GM23248 (cell line): ENCODE data around the gene SLC39A6. TPM values are rescaled to one million over a fixed set of nuclear protein-coding genes. Genes with fewer than 3 reads are reported as not detected.
A peak's percentile ranks its signal among the peaks of the same experiment; 100 is the strongest.
"Not testable (repeated sequence)": the region's sequence is repeated elsewhere in the genome, so short reads cannot be mapped to it uniquely, and the experiment has no call there.

ENCODE experiments used
- DNase-seq: peaks from one replicate; pipeline ENCODE4 v3.0.0-alpha.2; 2015
- H2AFZ ChIP-seq: fragments of 200-600 bp; sonication (generic); 2 replicates; pipeline ENCODE4 v1.6.1; 2016; ENCODE audit warnings: antibody characterized with exemption
- H3F3A ChIP-seq: fragments of 200-600 bp; sonication (generic); 2 replicates; pipeline ENCODE4 v1.6.1; 2016; ENCODE audit warnings: mild to moderate bottlenecking, antibody characterized with exemption, mixed run types; ENCODE audit not compliant: insufficient read depth
- H3K27ac ChIP-seq: fragments of 200-600 bp; sonication (generic); 2 replicates; pipeline ENCODE4 v1.5.1; 2016; ENCODE audit warnings: mild to moderate bottlenecking
- H3K27me3 ChIP-seq: fragments of 200-600 bp; sonication (generic); replicated peaks from 2 replicates; pipeline ENCODE4 v1.6.1; 2016; ENCODE audit warnings: mild to moderate bottlenecking; ENCODE audit not compliant: insufficient read depth
- H3K36me3 ChIP-seq: fragments of 200-600 bp; sonication (generic); 2 replicates; pipeline ENCODE4 v1.6.1; 2016; ENCODE audit warnings: low read depth, mild to moderate bottlenecking
- H3K4me1 ChIP-seq: fragments of 200-600 bp; sonication (generic); 2 replicates; pipeline ENCODE4 v1.6.1; 2016; ENCODE audit warnings: mild to moderate bottlenecking; ENCODE audit not compliant: insufficient read depth
- H3K4me2 ChIP-seq: fragments of 200-600 bp; sonication (generic); one replicate; pipeline ENCODE4 v1.6.1; 2016; ENCODE audit warnings: mild to moderate bottlenecking; ENCODE audit not compliant: unreplicated experiment
- H3K4me3 ChIP-seq: fragments of 200-600 bp; sonication (generic); 2 replicates; pipeline ENCODE4 v1.5.1; 2016; ENCODE audit warnings: mild to moderate bottlenecking
- H3K79me2 ChIP-seq: fragments of 200-600 bp; sonication (generic); 2 replicates; pipeline ENCODE4 v1.6.1; 2016; ENCODE audit warnings: mild to moderate bottlenecking; ENCODE audit not compliant: insufficient read depth
- H3K9ac ChIP-seq: fragments of 200-600 bp; sonication (generic); 2 replicates; pipeline ENCODE4 v1.6.1; 2016; ENCODE audit warnings: mild to moderate bottlenecking
- H3K9me2 ChIP-seq: fragments of 200-600 bp; sonication (generic); 2 replicates; pipeline ENCODE4 v1.6.1; 2016; ENCODE audit warnings: mixed run types, mild to moderate bottlenecking, moderate library complexity; ENCODE audit not compliant: insufficient read depth
- H3K9me3 ChIP-seq: fragments of 200-600 bp; sonication (generic); one replicate; pipeline ENCODE4 v1.6.1; 2017; ENCODE audit warnings: low read depth
- H4K20me1 ChIP-seq: fragments of 200-600 bp; sonication (generic); 2 replicates; pipeline ENCODE4 v1.6.0; 2016; ENCODE audit not compliant: insufficient read depth
- EZH2 ChIP-seq: fragments of 200-600 bp; sonication (generic); IDR thresholded peaks from 2 replicates; pipeline ENCODE4 v1.6.1; 2018; ENCODE audit warnings: antibody characterized with exemption, mild to moderate bottlenecking; ENCODE audit not compliant: insufficient read depth, poor library complexity, severe bottlenecking
- EZH2phosphoT487 ChIP-seq: fragments of 200-600 bp; sonication (generic); IDR thresholded peaks from 2 replicates; pipeline ENCODE4 v1.6.1; 2018; ENCODE audit warnings: antibody characterized with exemption, moderate library complexity, mild to moderate bottlenecking, low read depth; ENCODE audit not compliant: insufficient read depth
- WGBS, 2 experiments: methylation state at CpG; one replicate each; pipeline ENCODE4 v1.1.6; 2015 to 2017; ENCODE audit warnings: low lambda C conversion rate in 2 of 2, low coverage in 1 of 2; ENCODE audit errors: missing lambda C conversion rate in 2 of 2; 5-methylcytosine and 5-hydroxymethylcytosine counted together
- in situ Hi-C: fragments of 300-500 bp; cut with MboI; formaldehyde crosslinking; loops from 2 replicates; pipeline ENCODE4 v1.15.0; 2020
- polyA plus RNA-seq: library from polyadenylated mRNA; unstranded; fragments of >200 nt; fragmentation: Nextera tagmentation; extraction: Ambion mirVana; gene quantifications from 2 replicates; pipeline ENCODE4 v1.2.1, GENCODE V29; 2016
- total RNA-seq: library from RNA; depleted of rRNA; stranded (reverse); fragments of >200 nt; shearing (Covaris generic); gene quantifications from 2 replicates; pipeline ENCODE4 v1.2.3, GENCODE V29; 2014

Gene SLC39A6
- total and polyA plus RNA-seq, 2 experiments from 2014 or later = 80.5 to 115 TPM

GRCh38 chr18:36127836-36128529, 1.2 kb downstream of the SLC39A6 start:
- Histone ChIP-seq H3K4me3 (peak overlapping the region; percentile 92), H3K9me3 (no peaks in the 10 kb centered on the region), H4K20me1 (0 out of 2 replicates have a peak, but pooled peaks cover 4% of the 10 kb centered on the region), H3K4me2 (peak overlapping the region; percentile 97), H3K27me3 (no peaks in the 10 kb centered on the region), H3K4me1 (peaks cover 12% of the 10 kb centered on the region), H3K36me3 (peaks cover 7% of the 10 kb centered on the region; the same call in 1 of the 2 replicates), H3K27ac (peak overlapping the region; percentile 98; the same call in 1 of the 2 replicates), H3K79me2 (peaks cover 75% of the 10 kb centered on the region), H3F3A (peaks cover 7% of the 10 kb centered on the region; the same call in 1 of the 2 replicates), H2AFZ (peak overlapping the region; percentile 99), H3K9ac (peak overlapping the region; percentile 99), H3K9me2 (no peaks in the 10 kb centered on the region)
- WGBS, 2 experiments = 27 to 28% methylated on average over 15 of the region's 15 CpGs
- in situ Hi-C loops = no loop called here
- TF ChIP-seq EZH2 (no peak), EZH2phosphoT487 (no peak)
- DNase-seq = no peak

GRCh38 chr18:36126668-36127067, 2.5 kb downstream of the SLC39A6 start:
- no peak overlapping the region for H2AFZ ChIP-seq
- no peak overlapping the region for H3K27ac ChIP-seq
- no peak overlapping the region for H3K4me3 ChIP-seq
- no peaks in the 10 kb centered on the region for H3K27me3 ChIP-seq
- TF ChIP-seq EZH2phosphoT487 (no peak), EZH2 (no peak)
- no peak for DNase-seq
- in situ Hi-C loops = no loop called here
- WGBS, 2 experiments = 97 to 98% methylated on average over 8 of the region's 8 CpGs
- H3K9me3 ChIP-seq = no peaks in the 10 kb centered on the region
- H3K4me1 ChIP-seq = peaks cover 12% of the 10 kb centered on the region
- H3K9me2 ChIP-seq = no peaks in the 10 kb centered on the region
- peaks cover 62% of the 10 kb centered on the region for H3K79me2 ChIP-seq
- H3K4me2 ChIP-seq = no peak overlapping the region
- H3K36me3 ChIP-seq = peaks cover 20% of the 10 kb centered on the region
- no peak overlapping the region for H3K9ac ChIP-seq
- peaks cover 7% of the 10 kb centered on the region; the same call in 1 of the 2 replicates for H3F3A ChIP-seq
- H4K20me1 ChIP-seq = 0 out of 2 replicates have a peak, but pooled peaks cover 4% of the 10 kb centered on the region

GRCh38 chr18:36124841-36125240, 4.3 kb downstream of the SLC39A6 start:
- no peak overlapping the region for H2AFZ ChIP-seq
- DNase-seq = no peak
- no peaks in the 10 kb centered on the region for H3K9me3 ChIP-seq
- no peak overlapping the region for H3K4me3 ChIP-seq
- H3K36me3 ChIP-seq = peaks cover 37% of the 10 kb centered on the region
- H3K27me3 ChIP-seq = no peaks in the 10 kb centered on the region
- H4K20me1 ChIP-seq = 0 out of 2 replicates have a peak, but pooled peaks cover 4% of the 10 kb centered on the region
- no peak for TF ChIP-seq EZH2phosphoT487
- no peak for TF ChIP-seq EZH2
- WGBS, 2 experiments = 89 to 91% methylated on average over 4 of the region's 4 CpGs
- peaks cover 7% of the 10 kb centered on the region; the same call in 1 of the 2 replicates for H3F3A ChIP-seq
- H3K27ac ChIP-seq = no peak overlapping the region
- no peaks in the 10 kb centered on the region for H3K9me2 ChIP-seq
- no peak overlapping the region for H3K4me2 ChIP-seq
- peaks cover 6% of the 10 kb centered on the region for H3K4me1 ChIP-seq
- H3K9ac ChIP-seq = no peak overlapping the region
- peaks cover 44% of the 10 kb centered on the region for H3K79me2 ChIP-seq
- in situ Hi-C loops = no loop called here

GRCh38 chr18:36120297-36120696, 8.8 kb downstream of the SLC39A6 start:
- Histone ChIP-seq H3K9me3 (no peaks in the 10 kb centered on the region), H4K20me1 (no peaks in the 10 kb centered on the region), H3K27ac (no peak overlapping the region), H3K9ac (no peak overlapping the region), H3K4me2 (no peak overlapping the region), H3K79me2 (0 out of 2 replicates have a peak, but pooled peaks cover 5% of the 10 kb centered on the region), H3K27me3 (no peaks in the 10 kb centered on the region), H3K4me1 (no peaks in the 10 kb centered on the region), H3K4me3 (no peak overlapping the region), H2AFZ (no peak overlapping the region), H3K36me3 (peaks cover 48% of the 10 kb centered on the region), H3K9me2 (no peaks in the 10 kb centered on the region), H3F3A (no peaks in the 10 kb centered on the region)
- TF ChIP-seq EZH2phosphoT487 (no peak), EZH2 (no peak)
- in situ Hi-C loops = no loop called here
- WGBS, 2 experiments = 95 to 96% methylated on average over 3 of the region's 3 CpGs
- DNase-seq = no peak

- H3K79me2 ChIP-seq, H3K9me2 ChIP-seq, H3K4me1 ChIP-seq, in situ Hi-C loops, H4K20me1 ChIP-seq, H3K4me3 ChIP-seq, H3K27me3 ChIP-seq, H3K9me3 ChIP-seq, DNase-seq, H2AFZ ChIP-seq, H3K27ac ChIP-seq, H3K4me2 ChIP-seq, H3K9ac ChIP-seq, H3F3A ChIP-seq: not testable (repeated sequence)
- 97 to 98% methylated on average over 11 of the region's 11 CpGs for WGBS, 2 experiments
- H3K36me3 ChIP-seq = peaks cover 52% of the 10 kb centered on the region
These were observed 12.4 kb downstream of the SLC39A6 start for GRCh38 chr18:36116771-36117170.
